Activated CD4-positive, alpha-beta T cell treated with anti-CD3 and anti-CD28 coated beads, Interleukin-2, amount 50 U/mL, for 16 hours (primary cell): ENCODE data around the gene PDC.
"Not testable (repeated sequence)": the region's sequence is repeated elsewhere in the genome, so short reads cannot be mapped to it uniquely, and the experiment has no call there.

Source experiments
- DNase-seq: peaks from one replicate; pipeline ENCODE4 v3.0.0-alpha.2; 2020

PDC gene

DNA sequence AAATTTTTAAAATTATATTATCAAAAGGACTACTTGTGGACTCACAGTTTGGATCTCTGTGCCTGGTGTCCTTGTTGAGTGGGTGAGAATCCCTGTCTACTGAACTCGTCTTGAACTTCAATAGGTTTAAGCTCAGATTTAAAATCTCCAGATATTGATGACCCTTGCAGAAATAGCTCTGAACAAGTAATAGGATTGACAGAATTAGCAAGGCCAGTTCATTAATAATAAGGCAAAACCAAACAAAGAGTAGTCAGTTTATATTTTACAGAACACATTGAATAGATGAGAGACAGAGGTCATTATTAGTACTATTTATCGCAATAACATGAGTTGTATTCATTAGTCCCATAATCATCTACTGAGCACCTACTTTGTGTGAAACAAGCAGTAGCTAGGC is at the start of gene PDC:
PDC (minus strand) TSS at position 101 of the 400 bp plus-strand sequence. CDS start 11,655 bp downstream, outside the sequence.
- DNase-seq, result no peak

DNA sequence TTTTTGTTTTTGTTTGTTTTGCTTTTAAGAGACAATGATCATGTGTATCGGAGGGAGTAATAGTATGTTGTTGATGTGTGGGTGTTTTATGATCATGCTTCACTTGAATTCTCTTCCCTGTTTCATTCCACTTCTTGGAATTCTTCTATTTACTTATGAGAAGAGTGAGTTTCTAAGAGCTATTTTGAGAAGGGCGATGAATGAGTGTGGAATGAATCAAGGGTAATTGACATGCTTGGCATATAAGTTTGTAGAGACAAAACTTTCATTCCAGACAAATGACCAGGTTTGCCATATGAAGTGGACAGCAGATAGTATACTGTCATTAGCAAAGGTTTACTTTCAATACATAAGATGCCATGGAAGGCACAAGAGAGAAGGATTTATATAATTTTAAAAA is 42.3 kb upstream of the PDC start:
- no peak for DNase-seq

DNA sequence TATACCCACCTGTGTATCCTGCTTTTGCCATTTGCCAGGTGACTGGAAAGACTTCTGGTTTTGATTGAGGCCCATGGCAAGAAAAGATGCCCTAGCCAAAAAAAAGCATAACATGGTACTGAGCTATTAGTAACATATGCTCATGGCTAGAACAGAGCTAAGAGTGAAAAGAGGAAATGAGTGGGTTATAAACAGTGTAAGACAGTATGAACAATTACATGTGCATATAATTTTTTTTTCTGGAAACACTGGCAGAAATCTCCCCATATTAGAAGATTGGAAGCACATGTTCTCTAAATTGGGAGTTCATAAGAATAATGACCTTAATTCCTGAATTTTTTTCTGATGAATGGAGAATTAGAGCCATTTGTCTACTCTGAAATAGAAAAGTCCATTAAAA is 41.2 kb upstream of the PDC start:
- no peak for DNase-seq

DNA sequence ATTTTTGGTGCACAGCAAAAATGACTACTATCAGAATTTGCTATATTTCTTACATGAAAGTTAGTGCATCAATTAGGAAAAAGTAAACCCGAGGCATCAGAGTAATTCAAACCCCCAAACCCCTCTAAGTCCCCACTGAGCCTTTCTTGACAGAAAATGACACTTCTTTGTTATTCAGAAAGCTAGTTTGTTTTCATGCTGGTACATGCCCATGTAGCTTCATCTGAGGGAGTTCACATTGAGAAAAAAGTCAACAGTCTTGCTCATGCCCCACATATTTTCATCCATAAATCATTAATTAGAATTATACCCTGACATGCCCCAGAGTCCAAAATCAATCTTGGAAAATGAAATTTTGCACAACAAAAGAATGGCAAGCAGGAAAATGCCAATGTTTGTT is 39.9 kb upstream of the PDC start:
- no peak for DNase-seq

DNA sequence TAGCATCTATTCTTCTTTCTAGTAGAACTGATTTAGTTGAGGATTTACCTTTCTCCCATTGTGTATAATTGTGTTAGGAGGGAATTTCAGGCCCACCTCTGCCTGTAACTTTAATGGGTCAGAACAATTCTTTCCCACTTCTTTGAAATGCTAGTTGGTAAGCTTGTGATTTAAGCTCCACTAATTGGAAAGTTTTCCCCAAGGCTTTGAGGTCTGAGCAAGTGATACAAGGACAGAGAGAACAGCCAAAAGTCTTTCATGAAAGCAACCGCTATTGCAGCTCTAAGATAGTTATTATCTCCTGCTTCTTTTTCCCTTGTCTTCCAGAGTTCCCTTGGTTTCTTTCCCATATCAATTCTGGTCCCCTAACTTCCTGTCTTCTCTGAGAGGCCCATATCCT is 38.7 kb upstream of the PDC start:
- DNase-seq, result no peak

DNA sequence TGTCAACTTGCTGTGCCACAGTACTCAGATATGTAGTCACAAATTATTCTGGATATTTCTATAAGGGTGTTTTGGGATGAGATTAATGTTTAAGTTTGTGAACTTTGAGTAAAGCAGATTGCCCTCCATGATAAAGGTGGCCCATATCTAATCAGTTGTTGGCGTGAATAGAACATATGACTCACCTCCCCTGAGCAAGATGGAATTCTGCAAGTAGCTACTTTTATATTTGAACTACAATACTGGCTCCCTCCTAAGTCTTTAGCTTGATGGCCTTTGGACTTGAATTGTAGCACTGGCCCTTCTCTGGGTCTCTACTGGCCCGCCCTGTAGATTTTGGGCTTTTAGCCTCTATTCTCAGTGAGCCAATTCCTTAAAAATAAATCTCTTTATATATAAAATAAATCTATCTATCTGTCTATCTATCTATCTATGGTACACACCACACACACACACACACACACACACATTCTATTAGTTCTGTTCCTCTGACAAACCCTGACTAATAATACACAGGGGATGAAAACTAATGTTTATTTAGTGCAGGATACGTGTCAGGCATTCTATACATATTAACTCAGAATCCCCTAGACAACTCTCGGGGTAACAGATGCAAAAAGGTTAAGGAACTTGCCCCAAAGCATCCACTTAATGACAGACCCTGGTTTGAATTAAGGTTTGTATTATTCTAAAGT is 37.9 kb upstream of the PDC start:
- no peak for DNase-seq

DNA sequence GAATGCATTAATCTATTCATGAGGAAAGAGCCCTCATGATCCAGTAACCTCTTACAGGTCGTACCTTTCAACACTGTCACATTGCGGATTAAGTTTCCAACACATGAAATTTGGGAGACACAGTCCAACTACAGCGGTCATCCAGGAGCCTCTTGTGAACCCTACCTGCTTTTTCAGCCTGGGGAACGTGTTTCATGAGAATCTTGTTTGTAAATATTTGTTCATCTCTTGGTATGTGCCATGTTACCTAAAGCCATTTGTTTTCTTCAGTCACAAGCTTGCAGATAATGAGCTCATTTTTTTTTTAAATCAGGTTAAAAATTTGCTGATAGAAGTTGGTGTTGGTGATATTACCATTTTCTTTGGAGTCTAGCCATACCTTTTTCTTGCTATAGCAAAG is 37.2 kb upstream of the PDC start:
- DNase-seq, result no peak

DNA sequence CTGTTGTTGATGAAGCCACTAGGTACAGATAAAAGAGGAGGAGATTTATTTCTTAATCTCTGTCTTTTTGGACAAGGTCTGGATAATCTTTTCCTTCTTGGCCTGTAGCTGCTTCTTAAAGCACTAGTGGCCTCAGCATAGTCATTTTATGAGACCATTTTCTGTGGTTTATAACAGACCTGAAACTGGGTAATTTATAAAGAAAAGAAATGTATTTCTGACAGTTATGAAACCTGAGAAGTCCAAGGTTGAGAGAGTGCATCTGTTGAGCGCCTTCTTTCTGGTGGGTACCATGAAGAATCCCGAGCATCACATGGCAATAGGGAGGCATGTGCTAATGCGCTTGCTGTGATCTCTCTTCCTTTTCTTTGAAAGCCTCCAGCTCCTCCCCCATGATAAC is 36.7 kb upstream of the PDC start:
- DNase-seq, result no peak

DNA sequence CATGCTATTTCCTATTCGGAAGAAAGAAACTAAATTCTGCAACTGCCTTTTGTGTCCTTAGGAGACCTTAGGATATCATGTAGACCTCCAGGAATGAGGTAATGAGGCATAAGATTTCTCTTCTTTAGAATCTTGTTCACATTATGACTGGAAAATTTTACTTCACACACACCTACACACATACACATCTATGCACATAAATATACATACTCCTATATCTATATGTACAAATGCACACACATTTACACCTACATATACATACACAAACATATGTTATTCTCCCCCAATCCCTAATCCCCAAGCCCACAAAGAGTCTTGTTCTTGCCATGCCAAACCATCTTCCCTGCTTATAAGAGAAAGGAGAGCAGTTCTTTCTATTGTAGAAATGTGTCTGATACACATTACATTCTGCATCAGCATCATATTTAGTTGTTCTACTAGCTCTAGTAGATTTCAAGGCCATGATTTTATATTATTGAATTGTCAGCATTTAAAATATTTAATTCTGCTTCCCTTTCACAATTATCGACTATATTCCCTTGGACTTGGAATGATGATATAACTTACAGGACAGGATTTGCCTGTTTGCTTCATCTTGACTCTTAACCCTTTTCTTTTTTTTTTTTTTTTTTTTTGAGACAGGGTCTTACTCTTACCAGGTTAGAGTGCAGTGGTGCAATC is 35.4 kb upstream of the PDC start:
- DNase-seq, result no peak

DNA sequence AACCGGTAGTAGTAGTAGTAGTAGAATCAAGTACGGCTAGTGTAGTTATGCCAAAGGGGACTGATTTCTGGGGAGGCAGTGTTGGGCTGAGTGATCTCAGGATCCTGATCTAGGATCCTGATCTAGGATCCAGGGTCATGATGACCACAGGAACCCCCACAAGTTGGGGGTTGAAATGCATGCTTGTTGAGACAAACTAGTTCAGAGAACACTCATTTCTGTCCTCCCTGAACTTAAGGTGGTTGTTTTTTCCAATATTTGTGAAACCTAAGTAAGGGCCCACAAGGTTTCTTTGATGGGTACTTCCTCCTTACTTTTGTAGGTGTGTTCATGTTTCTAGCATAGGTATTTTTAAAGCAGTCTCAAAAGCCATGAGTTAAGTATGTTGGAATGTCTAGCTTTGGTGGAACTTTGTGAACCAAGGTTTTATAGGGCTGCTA is 33.9 kb upstream of the PDC start:
- DNase-seq, result peak; percentile 17

DNA sequence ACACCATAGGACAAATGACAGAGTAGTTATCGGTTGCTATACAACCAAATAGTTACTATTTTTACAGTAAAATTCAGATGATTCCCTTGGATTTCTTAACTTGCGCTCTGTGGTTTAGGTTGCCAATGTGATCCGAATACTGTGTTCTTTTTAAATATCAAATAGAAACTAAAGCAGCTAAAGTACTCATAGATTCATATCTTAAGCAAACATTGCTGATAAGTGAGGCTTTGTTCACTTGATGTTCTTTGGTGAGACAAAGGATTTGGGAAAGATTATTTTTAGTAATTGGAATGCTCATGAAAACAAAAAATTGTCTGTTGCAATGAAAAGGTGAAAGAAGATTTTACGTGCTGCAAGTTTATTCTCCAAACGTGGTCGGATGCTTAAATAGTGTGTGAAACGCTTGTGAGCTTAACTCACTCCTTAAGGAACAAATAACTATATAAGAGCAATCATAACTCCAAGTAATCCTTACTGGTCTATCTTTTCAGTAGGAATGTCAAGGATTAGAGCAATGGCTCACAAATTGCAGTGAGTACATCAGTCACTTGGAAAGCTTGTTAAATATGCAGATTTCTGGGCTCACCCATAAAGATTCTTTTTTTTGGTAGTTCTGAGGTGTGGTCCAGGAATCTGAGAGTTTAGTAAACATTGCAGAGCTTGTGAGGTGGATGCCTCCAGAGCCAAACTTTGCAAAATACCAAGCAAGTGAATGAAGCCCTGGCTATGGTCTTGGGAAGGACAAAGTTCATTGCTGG is 31.8 kb upstream of the PDC start:
- no peak for DNase-seq

DNA sequence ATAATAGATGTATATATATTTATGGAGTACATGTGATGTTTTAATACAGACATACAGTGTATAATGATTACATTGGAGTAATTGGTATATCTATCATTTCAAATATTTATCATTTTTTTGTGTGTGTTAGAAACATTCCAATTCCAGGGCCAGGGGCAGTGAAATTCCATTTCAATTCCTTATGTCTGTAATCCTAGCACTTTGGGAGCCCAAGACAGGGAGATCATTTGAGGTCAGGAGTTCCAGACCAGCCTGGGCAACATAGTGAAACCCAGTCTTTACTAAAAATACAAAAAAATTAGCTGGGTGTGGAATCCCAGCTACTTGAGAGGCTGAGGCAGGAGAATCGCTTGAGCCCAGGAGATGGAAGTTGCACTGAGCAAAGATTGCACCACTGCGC is 30.4 kb upstream of the PDC start:
- no peak for DNase-seq

DNA sequence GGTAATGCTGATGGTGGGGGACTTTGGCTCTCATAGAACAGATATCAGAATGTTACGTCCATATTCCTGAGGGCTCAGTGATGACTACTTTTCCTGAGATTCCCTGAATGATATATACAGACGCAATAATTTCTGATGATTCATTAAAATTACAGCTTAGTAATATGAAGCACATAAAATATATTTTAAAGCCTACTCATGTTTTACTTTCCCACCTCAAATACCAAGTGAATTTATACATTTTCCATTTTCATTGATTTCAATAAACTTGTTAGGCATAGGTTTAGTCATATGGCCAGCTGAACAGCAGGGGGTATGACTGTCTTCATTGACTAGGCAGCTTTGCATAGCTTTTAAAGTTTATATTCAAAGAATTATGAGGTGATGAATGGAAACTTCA is 26.2 kb upstream of the PDC start:
- no peak for DNase-seq

DNA sequence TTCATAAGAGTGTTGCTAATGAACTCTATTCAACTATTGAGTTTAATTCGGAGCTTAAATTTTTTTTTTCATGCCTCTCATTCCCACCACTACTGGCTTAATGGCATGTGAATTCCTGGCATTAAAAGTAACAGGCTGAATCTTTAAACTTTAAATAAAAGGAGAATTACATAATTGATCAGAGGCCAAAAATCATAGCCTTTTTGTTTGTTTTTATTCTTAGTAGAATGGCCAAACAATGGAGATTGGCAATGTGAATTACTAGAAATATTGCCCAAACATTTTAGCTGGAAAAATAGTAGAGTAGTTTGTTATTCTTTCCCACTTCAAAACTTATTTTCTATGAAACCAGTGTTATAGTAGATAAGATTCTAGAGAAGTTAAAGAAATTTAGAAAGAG is 25.1 kb upstream of the PDC start:
- no peak for DNase-seq

DNA sequence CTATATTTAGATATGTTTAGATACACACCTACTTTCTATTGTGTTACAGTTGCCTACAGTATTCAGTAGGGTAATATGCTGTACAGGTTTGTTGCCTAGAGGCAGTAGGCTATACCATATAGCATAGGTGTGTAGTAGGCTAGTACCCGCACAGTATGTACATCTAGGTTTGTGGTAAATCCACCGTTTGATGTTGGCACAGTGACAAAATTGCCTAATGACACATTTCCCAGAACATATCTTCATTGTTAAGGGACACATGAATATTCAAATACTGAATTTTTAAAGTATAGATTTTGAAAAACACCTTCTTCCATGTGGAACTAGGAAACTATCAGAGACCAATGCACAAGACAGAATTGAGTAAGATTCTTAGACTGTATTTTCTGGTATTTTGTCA is 22.6 kb upstream of the PDC start:
- no peak for DNase-seq

DNA sequence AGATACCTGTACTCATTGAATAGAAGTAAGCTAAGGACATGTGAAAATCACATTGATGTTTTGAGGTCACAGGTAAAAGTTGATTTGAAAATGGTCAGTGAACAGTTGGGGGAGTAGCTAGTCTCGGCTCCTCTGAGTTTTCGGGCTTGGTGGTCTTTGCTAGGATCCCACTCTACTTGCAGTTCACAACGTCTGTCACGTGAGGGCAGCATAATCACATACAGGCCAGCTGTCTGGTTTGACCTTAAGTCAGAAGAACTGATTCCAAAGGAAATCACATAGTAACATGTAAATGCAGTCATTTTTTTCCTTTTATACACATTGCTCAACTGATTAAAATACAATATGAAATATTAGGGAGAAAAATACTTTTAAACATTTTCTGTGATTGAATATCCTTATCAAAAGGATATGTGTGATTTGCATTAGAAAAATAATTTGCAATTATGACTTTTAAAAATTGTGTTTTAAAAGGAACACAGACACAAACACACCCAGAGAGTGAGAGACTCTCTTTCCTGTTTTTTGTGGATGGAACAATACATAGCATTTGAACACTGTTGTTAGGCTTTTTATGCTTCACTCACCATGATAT is 21.8 kb upstream of the PDC start:
- peak; percentile 54 for DNase-seq

DNA sequence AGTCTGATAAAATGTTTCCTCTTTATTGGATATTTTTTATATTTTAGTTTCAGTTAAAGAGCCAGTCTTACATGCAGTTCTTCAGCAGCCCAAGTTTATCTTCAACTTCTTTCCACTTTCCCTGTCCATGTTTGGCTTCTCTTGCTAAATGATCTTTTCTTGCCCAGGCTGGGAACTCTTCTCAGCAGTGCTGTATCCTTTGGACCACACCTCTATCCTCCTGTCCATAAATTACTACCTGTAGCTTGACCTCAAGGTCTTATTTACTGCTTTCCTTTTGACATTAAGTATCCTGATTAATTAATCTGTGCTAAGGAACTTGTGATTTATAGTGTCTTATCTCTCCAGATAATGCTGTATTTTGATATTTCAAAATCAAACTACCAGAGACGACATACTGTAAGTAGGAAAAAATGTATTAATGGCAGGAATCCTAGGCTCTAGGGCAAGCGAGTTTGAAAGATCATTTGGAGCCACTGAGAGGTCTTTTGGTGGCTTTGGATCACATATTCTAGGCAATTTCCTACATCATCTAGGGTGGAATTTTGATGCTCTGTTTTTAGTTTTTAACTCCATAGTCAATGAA is 20.5 kb upstream of the PDC start:
- DNase-seq, result no peak

DNA sequence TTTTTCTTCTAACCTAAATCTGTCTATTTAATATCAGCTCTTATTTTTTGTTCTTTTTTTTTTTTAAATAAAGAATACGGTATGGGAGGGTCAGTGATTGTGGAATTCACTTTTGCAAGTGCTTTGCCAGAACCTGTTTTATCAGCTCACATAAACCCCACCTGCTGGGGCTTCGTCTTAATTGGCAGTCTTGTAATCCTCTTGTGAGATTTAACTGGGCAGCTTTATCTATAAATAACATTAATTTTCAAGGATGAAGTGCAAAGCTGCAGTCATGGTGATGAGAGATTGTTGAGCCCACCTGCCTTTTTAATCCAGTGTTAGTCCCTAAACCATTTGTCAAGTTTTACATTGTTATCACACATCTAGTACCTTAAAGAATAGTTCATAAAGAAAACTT is 18.2 kb upstream of the PDC start:
- DNase-seq, result no peak

DNA sequence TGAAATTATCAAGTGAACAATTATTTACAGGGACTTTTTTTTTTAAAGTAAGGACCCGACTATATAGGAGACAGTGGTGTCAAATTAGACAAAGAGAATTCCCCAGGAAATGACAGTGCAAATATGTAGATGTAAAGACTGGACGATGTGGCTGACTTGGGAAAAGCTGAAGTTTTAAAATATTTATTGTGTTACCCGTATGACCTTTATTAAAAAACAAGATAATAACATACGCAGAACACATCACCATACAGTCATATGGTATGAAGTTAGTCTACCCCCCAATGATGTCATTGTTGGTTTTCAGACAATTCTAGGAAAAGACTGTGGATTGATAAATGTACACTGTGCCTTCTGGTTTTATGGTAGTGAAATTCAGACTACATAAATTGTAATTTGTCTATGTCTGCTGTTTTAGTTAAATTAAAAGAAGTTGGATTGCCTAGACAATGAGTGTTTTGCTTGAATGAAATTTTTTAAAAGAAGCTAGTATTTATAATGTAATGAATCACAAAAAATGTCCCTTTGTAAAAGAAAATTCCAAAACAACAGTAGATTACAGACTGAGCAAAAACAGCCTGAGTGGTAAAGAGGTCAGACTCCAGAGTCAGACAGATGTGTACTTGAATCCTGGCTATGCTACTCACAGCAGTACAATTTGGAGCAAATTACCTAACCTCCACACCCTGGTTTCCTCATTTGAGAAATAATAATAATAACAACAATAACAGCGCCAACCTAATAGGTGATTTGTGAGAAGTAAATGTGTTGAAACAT is 15.5 kb upstream of the PDC start:
- DNase-seq, result no peak

DNA sequence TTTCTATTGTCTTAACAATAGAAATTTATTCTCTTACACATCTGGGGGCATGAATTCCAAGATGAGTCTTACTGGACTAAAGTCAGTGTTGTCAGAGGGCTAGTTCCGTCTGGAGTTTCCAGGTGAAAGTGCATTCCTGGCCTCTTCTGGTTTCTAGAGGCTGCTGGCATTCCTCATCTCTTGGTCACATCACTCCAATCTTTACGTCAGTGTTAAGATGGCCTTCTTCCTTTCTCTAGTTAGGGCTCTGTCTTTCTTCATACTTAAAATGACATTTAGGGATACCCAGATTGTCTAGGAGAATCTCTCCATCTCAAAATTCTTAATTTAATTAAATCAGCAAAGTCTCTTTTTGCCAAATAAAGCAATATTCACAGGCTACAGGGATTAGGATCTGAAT is 13.3 kb upstream of the PDC start:
- no peak for DNase-seq

DNA sequence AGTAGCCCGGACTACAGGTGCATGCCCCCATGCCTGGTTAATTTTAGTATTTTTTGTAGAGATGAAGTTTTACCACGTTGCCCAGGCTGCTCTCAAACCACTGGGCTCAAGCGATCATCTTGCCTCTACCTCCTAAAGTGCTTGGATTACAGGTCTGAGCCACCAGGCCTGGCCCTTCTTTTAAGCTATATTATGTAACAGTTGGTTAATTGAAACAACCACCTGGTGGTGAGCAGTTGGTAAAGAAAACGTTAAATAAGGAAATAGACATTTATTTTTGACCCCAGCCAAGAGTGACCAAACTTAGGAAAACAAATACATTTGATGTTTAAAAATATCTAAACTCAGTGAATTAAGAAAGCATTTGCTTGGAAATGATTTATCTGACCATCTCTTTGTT is 12.1 kb upstream of the PDC start:
- DNase-seq, result no peak

DNA sequence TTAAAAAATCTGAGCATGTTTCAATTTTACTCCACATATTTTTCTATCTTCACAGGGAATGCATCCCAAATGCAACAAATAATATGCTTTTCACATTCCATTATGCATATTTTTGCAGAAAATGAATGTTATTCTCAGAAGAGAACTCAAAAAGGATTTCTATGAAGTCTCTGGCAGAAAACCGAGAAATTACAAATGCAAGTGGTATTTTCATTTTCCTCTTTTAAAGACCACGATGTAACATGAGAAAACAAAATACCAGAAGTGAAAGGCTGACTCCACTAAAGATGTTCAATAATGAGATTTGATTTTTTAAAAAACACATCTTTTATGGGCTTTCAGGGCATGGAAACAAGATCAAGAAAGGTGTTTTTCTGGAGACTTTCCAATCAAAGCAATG is 5.0 kb upstream of the PDC start:
- no peak for DNase-seq

DNA sequence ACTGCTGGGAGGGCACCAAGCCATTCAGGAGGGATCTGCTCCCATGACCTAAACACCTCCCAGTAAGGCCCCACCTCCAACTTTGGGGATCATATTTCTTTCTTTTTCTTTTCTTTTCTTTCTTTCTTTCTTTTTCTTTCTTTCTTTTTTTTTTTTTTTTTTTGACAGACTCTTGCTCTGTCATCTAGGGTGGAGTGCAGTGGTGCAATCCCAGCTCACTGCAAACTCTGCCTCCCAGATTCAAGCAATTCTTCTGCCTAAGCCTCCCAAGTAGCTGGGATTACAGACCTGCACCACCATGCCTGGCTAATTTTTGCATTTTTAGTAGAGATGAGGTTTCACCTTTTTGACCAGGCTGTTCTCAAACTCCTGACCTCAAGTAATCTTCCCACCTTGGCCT is 4.6 kb upstream of the PDC start:
- not testable (repeated sequence) for DNase-seq
